Activated naive CD4-positive, alpha-beta T cell treated with anti-CD3 and anti-CD28 coated beads, Interleukin-2, amount 50 U/mL, for 72 hours (primary cell): ENCODE data around the gene ZNF688. TPM values are rescaled to one million over a fixed set of nuclear protein-coding genes. Genes with fewer than 3 reads are reported as not detected.

Experiments used
- ATAC-seq, 2 donors: fragments of 150-1000 bp; cut with Tn5 transposase; 2 replicates each; pipeline ENCODE4 v1.10.0; 2021; ENCODE audit warnings: mild to moderate bottlenecking in 2 of 2, moderate library complexity in 2 of 2
- DNase-seq, 2 donors: peaks; one replicate each; pipeline ENCODE4 v3.0.0; 2021 to 2022; ENCODE audit warnings: low spot score in 2 of 2
- H3K27ac Mint-ChIP-seq, 2 donors: one replicate each; pipeline ENCODE4 v1.8.0; 2022; ENCODE audit warnings: mild to moderate bottlenecking in 2 of 2, mixed read lengths in 2 of 2
- H3K36me3 Mint-ChIP-seq, 2 donors: one replicate each; pipeline ENCODE4 v1.8.0; 2022; ENCODE audit warnings: mixed read lengths in 2 of 2
- H3K9me3 Mint-ChIP-seq, 2 donors: one replicate each; pipeline ENCODE4 v1.8.0; 2022; ENCODE audit warnings: mixed read lengths in 2 of 2
- total RNA-seq, 2 donors: library from RNA; stranded (reverse); gene quantifications; one replicate each; pipeline ENCODE4 v1.2.3, GENCODE V29; 2022

ZNF688 gene
- total RNA-seq, 2 donors from 2014 or later = 7.2 TPM

DNA sequence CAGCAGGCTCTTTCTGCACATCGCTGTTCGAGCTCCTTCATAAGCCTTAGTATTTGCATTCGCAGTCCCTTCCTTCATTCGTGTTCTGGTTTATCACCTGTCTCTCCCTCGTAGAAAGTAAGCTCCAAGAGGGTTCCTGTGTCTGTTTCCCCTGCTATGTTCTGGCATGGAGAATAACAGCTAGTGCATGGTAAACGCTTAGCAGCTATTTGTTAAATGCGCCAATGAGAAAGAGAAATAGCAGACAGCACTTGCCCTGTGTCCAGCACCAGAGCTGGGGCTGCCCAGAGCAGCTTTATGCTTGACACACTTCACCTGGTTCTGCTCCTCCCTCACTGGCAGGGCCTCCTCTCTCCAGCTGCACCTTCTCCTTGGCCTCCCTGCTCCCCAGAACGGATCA lies 5.5 kb downstream of the ZNF688 start:
- Mint-ChIP-seq H3K27ac (no peak overlapping the region), H3K9me3 (no peaks in the 10 kb centered on the region), H3K36me3 (peaks cover 4 to 5% of the 10 kb centered on the region in 2 donors)
- ATAC-seq (no peak), DNase-seq (no peak)

DNA sequence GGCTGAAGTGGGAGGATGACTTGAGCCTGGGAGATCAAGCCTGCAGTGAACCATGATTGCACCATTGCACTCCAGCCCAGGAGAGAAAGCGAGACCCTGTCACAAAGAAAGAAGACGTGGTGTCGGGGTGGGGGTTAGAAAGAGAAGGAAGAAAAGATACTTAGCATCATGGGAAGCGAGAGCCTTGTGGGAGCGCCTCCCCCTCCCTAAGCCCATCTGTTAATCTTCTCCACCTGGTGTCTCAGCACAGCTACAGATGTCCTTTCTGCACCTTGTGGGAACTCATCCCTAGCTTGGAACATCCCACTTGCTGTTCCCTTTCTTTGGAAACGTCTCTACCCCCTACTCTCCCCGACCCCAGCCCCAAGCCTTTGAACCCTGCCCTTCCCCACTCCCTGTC lies 6.0 kb downstream of the ZNF688 start:
- Mint-ChIP-seq H3K9me3 (no peaks in the 10 kb centered on the region), H3K36me3 (peaks cover 4 to 5% of the 10 kb centered on the region in 2 donors), H3K27ac (no peak overlapping the region)
- ATAC-seq = no peak
- DNase-seq = no peak

DNA sequence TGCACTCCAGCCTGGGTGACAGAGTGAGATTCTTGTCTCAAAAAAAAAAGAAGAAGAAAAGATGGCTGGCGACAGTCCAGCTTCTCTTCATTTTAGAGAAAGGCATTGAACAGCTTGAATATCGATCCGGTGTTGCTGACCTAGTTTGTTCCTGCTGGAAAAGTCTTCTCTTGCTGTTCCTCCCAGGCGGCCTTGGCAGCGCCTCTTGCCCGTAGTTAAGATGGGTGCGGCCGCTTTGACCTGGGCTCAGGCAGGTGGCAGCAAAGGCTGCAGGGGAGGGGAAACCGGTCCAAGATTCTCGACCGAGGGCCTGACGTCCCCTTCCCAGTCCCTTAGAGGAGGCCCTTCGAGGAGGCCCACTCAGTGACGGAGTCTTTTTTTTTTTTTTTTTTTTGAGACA lies 9.5 kb downstream of the ZNF688 start:
- peaks cover 7 to 10% of the 10 kb centered on the region in 2 donors for H3K36me3 Mint-ChIP-seq
- no peaks in the 10 kb centered on the region for H3K9me3 Mint-ChIP-seq
- ATAC-seq = no peak
- H3K27ac Mint-ChIP-seq = peak overlapping the region in 1 of 2 donors; percentile 85
- DNase-seq = no peak

DNA sequence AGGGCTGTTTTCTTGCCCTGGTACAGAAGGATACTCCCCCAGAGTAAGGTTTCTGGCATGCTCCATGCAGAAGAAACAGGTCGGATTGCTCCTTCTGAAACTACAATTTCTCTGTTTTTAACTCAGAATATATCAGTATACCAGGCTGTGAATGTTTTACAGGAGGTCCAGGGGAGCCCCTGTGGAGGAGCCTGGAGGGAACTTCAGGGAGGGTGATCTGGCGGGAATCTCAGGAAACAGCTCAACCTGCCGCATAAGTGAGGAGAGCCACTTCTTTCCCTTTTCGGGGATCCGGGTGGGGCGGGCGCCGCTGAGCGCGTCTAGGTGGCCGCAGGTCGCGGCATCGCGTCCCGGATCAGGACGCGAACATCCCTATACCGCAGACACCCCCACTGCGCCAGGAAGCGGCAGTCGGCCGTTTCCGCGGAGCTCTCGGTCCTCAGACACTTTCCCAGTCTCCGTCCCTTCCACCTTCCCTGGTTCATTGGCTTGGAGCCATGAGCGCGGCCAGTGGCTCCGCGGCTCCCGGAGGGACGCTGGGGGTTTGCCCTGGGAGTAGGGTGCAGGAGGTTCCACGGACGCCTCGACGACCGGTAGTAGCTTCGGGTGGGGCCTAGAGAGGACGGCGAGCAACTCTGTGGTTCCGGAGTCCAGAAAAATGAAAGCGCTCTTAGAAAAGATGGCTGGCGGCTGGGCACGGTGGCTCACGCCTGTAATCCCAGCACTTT lies 10.3 kb downstream of the ZNF688 start:
- DNase-seq (no peak), ATAC-seq (no peak)
- no peaks in the 10 kb centered on the region for H3K9me3 Mint-ChIP-seq
- peak overlapping the region; percentile 85 to 88 for H3K27ac Mint-ChIP-seq
- peaks cover 6 to 11% of the 10 kb centered on the region in 2 donors for H3K36me3 Mint-ChIP-seq

DNA sequence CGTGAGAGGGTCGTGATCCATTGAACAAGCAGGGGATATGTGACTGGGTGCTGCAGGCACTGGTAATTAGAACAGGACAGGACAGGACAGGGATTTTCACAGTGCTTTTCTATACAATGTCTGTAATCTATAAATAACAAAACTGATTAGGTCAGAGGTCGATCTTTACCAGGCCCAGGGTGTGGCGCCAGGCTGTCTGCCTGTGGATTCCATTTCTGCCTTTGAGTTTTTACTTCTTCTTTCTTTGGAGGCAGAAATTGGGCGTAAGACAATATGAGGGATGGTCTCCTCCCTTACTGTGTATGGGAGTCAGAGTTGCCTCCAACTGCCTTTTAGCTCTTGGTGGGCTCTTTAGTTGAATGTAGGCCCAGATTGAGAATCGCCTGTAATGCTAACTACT lies 11.8 kb downstream of the ZNF688 start:
- H3K27ac Mint-ChIP-seq = peak overlapping the region; percentile 38 to 90
- ATAC-seq (no peak), DNase-seq (no peak)
- H3K9me3 Mint-ChIP-seq = no peaks in the 10 kb centered on the region
- peaks cover 6 to 15% of the 10 kb centered on the region in 2 donors for H3K36me3 Mint-ChIP-seq

DNA sequence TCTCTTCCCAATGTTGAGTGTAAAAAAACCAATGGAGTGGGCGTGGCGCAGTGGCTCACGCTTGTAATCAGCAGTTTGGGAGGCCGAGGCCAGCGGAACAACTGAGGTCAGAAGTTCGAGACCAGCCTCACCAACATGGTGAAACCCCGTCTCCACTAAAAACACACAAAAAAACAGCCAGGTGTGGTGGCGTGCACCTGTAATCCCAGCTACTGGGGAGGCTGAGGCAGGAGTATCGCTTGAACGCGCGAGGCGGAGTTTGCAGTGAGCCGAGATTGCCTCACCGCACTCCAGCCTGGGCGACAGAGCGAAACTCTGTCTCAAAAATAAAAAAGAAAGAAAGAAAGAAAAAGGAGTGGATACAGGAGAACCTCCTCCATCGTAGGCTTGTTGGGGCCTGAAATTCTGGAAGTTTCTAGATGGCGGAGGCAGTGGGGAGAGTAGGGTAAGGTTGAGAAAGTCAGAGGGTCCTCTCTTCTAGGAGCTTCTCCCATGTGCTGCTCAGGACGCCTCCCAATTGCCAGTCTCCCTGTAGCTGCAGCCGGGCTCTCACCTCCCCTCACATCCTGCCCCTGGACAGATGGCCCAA lies 12.6 kb downstream of the ZNF688 start:
- Mint-ChIP-seq H3K36me3 (peaks cover 13 to 15% of the 10 kb centered on the region in 2 donors), H3K9me3 (no peaks in the 10 kb centered on the region), H3K27ac (peak overlapping the region; percentile 88 to 90)
- no peak for ATAC-seq
- DNase-seq = no peak

DNA sequence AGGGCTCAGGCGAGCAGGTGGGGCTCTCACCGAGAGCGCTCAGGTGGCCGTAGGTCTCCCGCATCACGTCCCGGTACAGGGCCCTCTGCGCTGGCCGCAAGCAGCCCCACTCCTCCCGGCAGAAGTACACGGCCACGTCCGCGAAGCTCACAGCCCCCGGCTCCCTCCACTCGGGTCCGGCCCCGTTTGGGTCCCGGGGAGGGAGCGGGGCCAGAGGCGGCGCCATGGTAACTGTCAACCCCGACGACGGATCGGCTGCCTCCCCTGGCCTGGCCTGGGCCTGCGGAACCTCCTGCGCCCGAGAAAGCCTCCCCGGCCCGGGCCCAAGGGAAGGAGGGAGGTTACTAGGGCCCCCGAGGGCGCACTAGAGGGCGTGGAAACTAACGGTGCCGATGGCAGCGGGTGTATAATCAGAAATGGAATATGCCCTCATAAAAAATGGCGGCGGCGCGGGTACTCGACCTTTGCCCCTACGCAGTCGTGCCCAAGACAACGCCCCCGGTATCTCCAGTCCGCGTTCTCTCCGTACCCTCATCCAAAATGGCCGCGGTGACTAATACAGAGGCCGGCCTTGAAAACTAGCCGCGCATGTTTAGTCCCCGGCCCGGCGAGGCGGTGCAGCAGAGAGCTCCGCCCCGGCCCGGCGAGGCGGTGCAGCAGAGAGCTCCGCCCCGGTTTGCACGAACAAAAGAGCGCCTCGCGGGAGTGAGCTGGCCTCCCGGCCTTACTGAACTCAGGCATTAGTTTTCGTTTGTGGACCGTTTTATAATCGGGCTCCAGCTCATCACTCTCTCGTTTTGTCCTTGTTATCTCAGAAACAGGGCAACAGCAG lies 13.3 kb downstream of the ZNF688 start, which contains the start of gene ZNF764:
TSS of gene ZNF764 (minus strand) at position 418 of the 832 bp plus-strand sequence. CDS start at position 226, 192 bp downstream.
- peak within 1 kb of the TSS; percentile 90 to 96 for H3K27ac Mint-ChIP-seq
- no peaks in the 10 kb centered on the region for H3K9me3 Mint-ChIP-seq
- ATAC-seq (peak; percentile 96 to 97), DNase-seq (peak; percentile 96 to 97)
- peaks cover 15 to 20% of the 10 kb centered on the region in 2 donors for H3K36me3 Mint-ChIP-seq

DNA sequence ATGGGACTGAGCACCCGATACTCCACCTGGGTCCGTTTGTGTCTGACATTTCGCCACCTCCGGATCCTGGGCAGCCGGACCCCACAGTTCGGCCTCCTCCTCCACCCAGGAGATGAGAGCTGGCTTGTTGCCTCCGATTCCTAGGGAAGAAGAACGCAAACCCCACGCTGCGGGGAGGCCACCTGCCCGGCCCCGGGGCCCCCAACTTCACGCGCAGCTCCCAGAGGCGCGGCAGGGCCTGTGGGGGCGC lies 13.9 kb downstream of the ZNF688 start:
- Mint-ChIP-seq H3K27ac (peak overlapping the region; percentile 90 to 96), H3K9me3 (no peaks in the 10 kb centered on the region), H3K36me3 (peaks cover 15 to 23% of the 10 kb centered on the region in 2 donors)
- no peak for ATAC-seq
- no peak for DNase-seq

DNA sequence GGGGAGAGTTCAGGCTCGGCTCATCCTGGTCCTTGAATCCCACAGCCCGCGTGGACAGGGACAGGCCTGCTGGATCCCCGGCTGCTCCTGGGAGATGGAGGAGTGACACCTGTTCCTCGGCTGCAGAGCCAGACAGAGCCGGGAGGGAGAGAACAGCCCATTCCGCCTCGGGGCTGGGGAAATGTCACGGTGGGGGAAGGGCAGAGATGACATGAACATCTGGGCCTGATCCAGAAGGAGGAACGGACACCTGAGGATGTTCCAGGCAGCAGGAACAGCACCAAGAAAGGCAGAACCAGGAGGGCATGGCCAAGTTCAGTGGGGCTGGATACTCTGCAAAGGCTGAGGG lies 15.4 kb downstream of the ZNF688 start:
- H3K9me3 Mint-ChIP-seq = no peaks in the 10 kb centered on the region
- DNase-seq (no peak), ATAC-seq (no peak)
- peaks cover 10 to 23% of the 10 kb centered on the region in 2 donors for H3K36me3 Mint-ChIP-seq
- H3K27ac Mint-ChIP-seq = peak overlapping the region; percentile 90 to 96

DNA sequence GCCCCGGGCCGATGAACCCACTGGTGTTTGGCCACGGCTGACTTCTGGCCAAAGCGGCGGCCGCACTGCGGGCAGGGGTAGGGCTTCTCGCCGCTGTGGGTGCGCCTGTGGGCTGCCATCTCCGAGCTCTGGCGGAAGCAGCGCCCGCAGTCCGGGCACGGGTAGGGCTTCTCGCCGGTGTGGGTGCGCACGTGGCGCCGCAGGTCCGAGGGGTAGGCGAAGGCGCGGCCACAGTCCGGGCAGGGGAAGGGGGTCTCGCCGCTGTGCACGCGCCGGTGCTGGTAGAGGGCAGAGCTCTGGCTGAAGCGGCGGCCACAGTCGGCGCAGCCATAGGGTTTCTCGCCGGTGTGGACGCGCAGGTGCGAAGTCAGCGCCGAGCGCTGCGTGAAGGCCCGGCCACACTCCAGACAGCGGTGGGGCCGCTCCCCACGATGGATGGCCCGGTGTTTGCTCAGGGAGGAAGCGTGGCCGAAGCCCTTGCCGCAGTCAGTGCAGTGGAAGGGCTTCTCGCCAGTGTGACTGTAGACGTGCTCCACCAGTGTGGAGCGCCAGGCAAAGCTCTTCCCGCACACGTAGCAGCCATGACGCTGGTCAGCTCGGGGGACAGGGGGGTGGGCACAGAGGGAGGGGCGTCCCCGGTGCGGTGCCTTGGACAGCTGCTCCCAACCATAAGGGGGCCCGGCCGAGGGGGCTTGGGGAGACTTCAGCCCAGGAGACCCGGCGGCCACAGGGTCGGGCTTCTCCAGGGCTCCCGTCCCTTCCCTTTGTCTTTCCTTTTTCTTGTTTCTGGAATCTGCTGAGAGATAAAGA lies 16.0 kb downstream of the ZNF688 start:
- ATAC-seq (no peak), DNase-seq (no peak)
- Mint-ChIP-seq H3K27ac (peak overlapping the region; percentile 90 to 96), H3K9me3 (no peaks in the 10 kb centered on the region), H3K36me3 (peaks cover 10 to 23% of the 10 kb centered on the region in 2 donors)

DNA sequence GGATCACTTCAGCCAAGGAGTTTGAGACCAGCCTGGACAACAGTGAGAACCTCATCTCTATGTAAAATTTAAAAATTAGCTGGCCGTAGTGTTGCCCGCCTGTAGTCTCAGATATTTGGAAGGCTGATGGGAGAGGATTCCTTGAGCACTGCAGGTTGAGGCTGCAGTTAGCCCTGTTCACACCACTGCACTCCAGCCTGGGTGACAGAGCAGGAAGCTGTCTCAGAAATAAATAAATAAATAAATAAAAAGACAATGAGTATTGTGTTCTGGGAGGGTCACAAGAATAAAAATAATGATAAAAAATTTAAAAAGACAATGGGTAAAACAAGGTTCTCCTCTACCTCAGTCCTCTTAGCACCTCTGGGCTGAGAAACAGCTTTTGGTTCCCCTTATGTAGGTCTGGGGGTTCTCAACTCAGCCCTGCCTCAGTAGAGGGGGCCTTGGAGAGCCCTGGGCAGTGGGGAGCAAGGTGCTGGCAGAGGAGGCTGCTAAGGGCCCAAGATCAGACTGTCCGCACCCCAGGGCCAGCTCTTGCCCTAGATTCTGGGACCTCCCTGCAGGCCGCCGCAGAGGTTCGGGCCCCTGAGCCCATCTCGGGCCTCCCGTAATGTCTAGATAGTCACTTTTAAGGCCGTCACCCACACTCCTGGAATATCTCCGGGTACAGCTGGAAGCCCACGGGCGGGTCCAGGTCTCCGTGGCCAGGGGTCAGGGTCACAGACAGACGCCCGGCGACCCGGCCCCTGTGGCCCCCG lies 16.8 kb downstream of the ZNF688 start:
- DNase-seq (no peak), ATAC-seq (no peak)
- Mint-ChIP-seq H3K9me3 (no peaks in the 10 kb centered on the region), H3K36me3 (peaks cover 10 to 23% of the 10 kb centered on the region in 2 donors), H3K27ac (peak overlapping the region in 1 of 2 donors; percentile 50)

DNA sequence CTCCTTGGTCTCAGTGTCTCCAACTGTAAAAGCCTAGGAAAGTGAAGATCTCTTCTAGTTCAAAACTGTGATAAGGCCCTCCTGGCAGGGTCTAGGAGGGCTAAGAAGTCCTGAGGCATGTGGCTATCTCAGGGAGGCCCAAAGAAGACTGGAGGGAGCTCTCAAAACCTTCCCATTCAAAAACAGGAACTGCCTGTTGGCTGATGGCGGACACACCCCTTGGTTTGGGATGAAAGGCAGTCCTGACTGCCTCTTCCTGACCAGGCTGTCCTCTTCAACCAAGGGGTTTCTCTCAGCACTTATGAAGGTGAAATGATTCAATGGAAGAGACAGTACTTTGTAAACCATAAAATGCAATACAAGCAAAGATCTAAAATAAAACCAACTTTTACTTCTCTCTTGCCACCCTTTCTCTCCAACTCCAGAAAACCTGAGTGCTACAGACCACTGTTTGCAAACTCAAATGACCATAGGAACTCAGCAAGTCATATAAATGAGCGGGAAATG lies 18.1 kb downstream of the ZNF688 start:
- DNase-seq (no peak), ATAC-seq (no peak)
- Mint-ChIP-seq H3K9me3 (no peaks in the 10 kb centered on the region), H3K36me3 (peaks cover 10 to 17% of the 10 kb centered on the region in 2 donors), H3K27ac (peak overlapping the region; percentile 88 to 96)

DNA sequence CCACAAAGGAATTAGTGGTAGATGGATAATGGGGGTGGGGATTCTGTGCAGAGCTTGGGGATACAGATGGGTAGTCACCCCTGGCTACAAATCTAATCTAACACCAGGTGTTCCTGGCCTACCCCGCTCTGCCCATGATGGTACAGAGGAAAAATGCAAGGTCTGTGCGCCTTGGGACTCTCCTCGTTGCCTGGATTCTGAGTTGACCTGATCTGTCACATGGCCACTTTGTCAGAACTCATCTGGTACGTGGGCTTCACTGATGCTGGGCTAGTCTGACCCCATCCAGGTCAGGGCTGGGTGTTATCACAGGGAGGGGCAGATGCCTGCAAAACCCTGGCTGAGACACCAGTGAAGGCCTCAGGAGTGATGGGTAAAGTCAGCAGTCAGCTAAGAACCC lies 18.6 kb downstream of the ZNF688 start:
- no peak for ATAC-seq
- H3K27ac Mint-ChIP-seq = peak overlapping the region; percentile 88 to 96
- no peaks in the 10 kb centered on the region for H3K9me3 Mint-ChIP-seq
- H3K36me3 Mint-ChIP-seq = peaks cover 10 to 17% of the 10 kb centered on the region in 2 donors
- DNase-seq = no peak

DNA sequence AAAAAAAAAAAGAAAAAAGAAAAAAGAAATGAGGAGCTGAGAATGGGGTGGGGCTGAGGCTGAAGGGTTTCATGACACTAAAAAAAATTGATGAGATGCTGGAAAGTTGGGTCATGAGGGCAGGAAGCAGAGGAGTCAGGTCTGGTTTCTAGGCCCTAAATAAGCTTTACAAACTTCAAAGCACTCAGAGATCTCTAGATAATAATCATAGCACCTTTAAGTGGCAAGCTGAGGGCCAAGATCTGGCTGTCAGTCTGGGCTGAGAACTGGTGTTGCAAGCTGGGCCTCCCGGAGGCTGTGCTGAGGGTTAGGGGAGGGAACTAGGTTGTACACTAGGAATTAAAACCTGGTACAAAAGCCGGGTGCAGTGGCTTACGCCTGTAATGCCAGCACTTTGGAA lies 19.7 kb downstream of the ZNF688 start:
- Mint-ChIP-seq H3K27ac (peak overlapping the region; percentile 88 to 96), H3K36me3 (peaks cover 5 to 17% of the 10 kb centered on the region in 2 donors), H3K9me3 (no peaks in the 10 kb centered on the region)
- peak in 1 of 2 donors; percentile 50 for DNase-seq
- peak; percentile 83 to 94 for ATAC-seq

DNA sequence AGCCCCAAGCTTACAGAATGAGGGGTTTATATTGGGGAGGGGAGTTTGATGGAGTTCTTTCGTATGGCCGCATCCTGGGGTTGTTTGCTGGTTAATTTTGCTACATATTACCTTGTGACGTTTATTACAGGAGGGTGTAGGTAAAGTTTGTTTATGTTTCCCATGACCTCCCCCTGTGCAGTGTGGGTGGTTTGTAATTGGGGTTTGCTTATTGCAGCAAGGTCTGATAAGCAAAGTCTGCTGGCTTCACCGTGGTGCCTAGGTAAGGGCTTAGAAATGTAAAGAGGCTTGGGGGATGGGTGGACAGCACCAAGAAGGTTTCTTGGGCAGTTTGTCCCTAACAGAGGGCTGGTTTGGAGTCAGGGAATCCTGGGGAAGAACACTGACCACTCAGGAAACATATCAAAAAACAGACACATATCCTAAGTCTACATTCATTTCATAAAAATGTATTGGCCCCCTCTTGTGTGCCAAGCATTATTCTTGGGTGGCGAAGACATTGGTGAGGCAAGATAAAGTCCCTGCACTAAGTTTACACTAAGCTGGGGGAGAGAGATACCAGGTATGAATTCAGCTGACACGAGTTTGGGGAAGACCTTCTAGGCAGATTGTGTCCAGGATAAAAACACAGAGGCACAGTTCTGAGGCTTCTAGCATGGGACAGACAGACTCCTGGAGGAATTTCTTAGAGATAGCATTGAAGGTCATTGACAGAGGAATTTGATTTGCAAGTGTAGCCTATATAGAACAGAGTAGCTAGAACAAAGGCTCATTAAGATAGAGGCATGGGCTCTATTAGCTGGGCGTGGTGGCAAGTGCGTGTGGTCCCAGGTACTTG lies 22.9 kb downstream of the ZNF688 start:
- no peaks in the 10 kb centered on the region for H3K9me3 Mint-ChIP-seq
- DNase-seq (no peak), ATAC-seq (no peak)
- peaks cover 0 to 8% of the 10 kb centered on the region in 2 donors for H3K36me3 Mint-ChIP-seq
- peak overlapping the region in 1 of 2 donors; percentile 28 for H3K27ac Mint-ChIP-seq
